ENCODE results near the gene COX4I2.

DNA sequence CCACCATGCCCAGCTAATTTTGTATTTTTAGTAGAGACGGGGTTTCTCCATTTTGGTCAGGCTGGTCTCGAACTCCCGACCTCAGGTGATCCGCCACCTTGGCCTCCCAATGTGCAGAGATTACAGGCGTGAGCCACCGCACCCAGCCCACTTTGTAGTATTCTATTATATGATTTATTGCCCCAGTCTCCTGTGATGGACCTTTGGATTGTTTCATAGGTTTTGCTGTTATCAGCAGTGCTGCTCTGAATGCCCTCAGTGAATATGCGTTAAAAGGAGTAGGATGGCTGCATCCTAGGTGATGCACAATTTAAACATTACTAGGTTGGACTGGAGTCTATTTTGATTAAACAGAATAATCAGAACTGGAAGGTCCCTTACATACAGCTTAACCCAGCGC, 22.3 kb upstream of the COX4I2 start:
- TF ChIP-seq, protein P1, sequence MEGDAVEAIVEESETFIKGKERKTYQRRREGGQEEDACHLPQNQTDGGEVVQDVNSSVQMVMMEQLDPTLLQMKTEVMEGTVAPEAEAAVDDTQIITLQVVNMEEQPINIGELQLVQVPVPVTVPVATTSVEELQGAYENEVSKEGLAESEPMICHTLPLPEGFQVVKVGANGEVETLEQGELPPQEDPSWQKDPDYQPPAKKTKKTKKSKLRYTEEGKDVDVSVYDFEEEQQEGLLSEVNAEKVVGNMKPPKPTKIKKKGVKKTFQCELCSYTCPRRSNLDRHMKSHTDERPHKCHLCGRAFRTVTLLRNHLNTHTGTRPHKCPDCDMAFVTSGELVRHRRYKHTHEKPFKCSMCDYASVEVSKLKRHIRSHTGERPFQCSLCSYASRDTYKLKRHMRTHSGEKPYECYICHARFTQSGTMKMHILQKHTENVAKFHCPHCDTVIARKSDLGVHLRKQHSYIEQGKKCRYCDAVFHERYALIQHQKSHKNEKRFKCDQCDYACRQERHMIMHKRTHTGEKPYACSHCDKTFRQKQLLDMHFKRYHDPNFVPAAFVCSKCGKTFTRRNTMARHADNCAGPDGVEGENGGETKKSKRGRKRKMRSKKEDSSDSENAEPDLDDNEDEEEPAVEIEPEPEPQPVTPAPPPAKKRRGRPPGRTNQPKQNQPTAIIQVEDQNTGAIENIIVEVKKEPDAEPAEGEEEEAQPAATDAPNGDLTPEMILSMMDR (IDR thresholded peaks at IDR 0.05) = no peak
- no peak for TF ChIP-seq EZH2 (IDR thresholded peaks at IDR 0.05; ENCODE audit: borderline replicate concordance, insufficient read depth, low read depth, low read length, poor library complexity, severe bottlenecking)
